Activated CD4-positive, alpha-beta T cell treated with anti-CD3 and anti-CD28 coated beads for 24 hours (primary cell): Measurements from ENCODE around the gene MSI2.

Experiments
- DNase-seq, 2 donors: peaks; one replicate each; pipeline ENCODE4 v3.0.0-alpha.2; 2020; ENCODE audit warnings: low read depth in 2 of 2

Gene MSI2

GRCh38 chr17:57713140-57713539 is 456.8 kb downstream of the MSI2 start:
- no peak for DNase-seq

DNA sequence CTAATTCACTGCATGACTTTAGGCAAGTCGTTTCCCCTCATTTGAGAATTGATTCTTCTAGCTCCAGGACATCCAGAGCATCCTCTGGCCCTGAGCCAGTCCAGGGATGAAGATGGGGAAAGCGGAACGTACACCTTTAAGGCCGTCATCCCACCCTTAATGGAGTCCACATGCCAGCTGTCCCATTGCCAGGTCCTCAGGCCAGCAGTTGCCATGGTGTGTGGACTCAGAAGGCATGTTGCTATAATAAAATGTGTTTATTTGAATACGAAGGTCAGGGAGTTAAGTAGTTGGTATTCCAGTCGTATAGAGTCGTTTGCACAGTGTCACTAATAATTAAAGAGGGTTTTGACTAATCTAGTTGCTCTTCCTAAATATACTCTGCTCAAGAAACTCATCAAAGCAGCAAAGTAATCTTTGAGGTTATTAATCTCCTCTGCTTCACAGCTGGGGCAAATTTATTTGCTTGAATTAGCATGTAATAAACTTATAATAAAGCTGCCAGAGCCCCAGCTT is 458.4 kb downstream of the MSI2 start:
- DNase-seq = no peak

- DNase-seq = no peak
Measured at GRCh38 chr17:57715981-57716380, 459.7 kb downstream of the MSI2 start.

DNA sequence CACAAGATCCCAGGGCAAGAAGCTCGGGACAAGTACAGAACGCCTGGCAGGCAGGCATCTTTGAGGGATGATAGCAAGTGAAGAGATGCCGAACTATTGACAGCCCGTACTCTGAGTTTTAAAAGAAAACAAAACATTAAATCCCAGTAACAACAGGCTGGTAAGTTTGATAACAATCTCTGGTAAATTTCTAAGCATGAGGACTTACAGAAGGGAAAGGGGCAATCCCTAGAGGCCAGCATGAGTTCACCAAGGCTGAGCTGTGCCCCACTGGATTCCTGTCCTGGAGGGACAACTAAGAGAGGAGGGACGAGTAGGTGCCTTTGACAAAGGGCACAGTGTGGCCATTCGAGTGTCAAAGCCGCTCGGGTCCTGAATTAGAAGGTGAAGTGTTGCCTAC is 462.6 kb downstream of the MSI2 start:
- no peak for DNase-seq

DNA sequence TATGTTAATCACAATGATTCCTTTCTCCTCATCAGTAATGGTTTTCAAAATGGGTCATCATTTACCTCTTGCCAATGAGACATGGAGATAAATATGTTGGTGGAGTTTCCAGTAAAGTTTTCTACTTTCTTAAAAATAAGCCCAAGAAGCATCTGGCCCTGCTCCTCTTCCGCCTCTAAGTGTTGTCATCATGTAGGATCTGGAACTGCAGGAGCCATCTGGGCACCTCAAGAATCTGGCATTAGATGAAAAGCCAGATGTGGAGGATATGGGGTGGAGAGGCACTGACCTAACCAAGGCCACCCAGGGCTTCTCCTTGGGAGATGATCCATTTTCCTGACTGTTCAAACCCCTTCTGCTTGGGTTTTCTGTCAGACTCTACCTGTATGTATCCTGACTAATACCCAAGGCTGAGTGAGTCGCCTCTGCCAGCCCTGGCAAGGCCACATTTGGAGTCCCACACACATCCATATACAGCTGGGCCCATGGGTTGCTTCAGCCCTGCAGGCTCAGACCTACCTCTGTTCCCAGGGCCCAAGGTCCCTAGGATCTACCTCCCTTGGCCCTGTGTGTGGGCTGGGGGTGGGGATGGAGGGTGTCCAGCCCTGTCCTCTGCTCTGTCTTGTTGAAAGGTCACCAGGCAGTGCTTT is 464.2 kb downstream of the MSI2 start:
- DNase-seq = no peak

- no peak for DNase-seq
Measured at GRCh38 chr17:57721967-57722703, 465.8 kb downstream of the MSI2 start.

- DNase-seq = no peak
Measured at GRCh38 chr17:57722704-57723043, 466.4 kb downstream of the MSI2 start.

GRCh38 chr17:57723427-57724025 is 467.2 kb downstream of the MSI2 start:
- DNase-seq = no peak

- no peak for DNase-seq
Measured at GRCh38 chr17:57724026-57724728, 467.9 kb downstream of the MSI2 start.

DNA sequence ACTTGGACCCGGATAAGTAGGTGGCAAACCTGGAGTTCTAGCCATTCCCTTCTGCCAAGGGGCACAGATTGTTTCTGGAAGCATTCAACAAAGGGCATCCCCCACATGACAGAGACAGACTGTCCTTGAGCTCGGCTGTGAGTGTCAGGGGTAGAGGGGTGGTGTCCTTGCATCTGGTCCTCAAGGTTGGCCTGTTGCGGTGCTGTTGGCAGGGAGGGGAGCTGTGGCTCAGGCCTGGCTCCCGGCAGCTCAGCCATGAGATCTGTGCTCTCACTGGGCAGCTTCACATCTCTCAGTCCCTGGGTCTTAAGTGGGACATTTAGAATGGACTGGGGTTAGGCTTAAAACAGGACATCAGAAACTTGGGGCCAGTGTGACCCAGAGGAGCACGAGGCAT is 468.4 kb downstream of the MSI2 start:
- DNase-seq = no peak

- no peak for DNase-seq
Measured at GRCh38 chr17:57726213-57726790, 470.0 kb downstream of the MSI2 start.

DNA sequence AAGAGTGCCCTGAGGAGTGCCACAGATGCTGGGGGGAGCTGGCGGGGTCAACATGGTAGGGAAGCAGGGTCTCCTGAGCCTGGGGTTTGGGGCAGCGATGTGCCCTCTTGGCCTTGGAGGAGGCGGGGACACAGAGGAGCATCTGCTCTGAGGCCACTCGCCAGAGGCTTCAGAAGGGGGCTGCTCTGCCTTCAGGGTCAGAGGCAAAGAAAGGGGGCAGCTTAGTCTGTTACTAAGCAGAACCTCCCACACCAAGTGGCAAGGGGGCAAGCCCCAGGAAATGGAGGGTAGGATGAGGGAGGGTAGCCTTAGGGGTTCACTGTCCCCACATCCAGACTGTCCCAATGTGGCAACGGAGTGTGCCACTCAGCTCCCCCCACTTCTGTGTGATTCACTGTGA is 470.5 kb downstream of the MSI2 start:
- no peak for DNase-seq

GRCh38 chr17:57727630-57728175 is 471.4 kb downstream of the MSI2 start:
- no peak for DNase-seq

- no peak for DNase-seq
Measured at GRCh38 chr17:57730026-57730701, 473.8 kb downstream of the MSI2 start.

DNA sequence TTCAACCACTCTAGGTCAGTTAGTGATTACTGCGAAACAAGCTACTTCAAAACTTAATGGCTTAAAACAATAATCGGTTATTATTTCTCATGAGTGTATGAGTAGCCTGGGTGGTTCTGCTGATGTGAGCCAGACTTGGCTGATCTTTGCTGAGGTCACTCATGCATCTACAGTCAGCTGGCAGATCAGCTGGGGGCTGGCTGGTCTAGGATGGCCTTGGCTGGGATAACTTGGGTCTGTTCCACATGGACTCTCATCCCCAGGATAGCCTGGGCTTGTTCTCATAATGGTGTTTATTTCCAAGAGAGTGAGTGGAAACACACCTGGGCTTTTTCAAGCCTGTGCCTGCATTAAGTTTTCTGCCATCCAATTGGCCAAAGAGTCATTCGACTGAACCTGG is 475.7 kb downstream of the MSI2 start:
- DNase-seq = no peak

DNA sequence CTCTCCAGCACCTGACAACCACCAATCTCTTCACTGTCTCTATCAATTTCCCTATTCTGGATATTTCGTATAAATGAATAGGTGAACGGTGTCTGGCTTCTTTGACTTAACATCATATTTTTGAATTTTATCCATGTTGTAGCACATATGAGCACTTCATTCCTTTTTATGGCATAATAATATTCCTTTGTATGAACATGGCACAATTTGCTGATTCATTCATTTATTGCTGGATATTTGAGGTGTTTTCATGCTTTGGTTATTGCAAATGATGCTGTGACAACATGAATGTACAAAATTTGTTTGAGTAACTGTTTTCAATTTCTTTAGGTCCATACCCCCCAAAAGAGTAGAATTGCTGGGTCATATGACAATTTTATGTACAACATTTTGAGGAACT is 476.8 kb downstream of the MSI2 start:
- no peak for DNase-seq
